OCI-LY1 (cell line): Measurements from ENCODE around the gene SGPL1.

Experiments used
- H2AFZ ChIP-seq: fragments of 200-600 bp; sonication (generic), shearing (Covaris generic); 2 replicates; pipeline ENCODE4 v1.6.0; 2014; ENCODE audit warnings: antibody characterized with exemption, mild to moderate bottlenecking, low read length
- H3F3A ChIP-seq: fragments of 200-600 bp; sonication (generic), shearing (Covaris generic); 2 replicates; pipeline ENCODE4 v1.6.0; 2014; ENCODE audit warnings: mild to moderate bottlenecking, antibody characterized with exemption, low read length, moderate library complexity; ENCODE audit not compliant: insufficient read depth
- H3K27ac ChIP-seq: fragments of 200-600 bp; sonication (generic); 2 replicates; pipeline ENCODE4 v1.5.1; 2014; ENCODE audit warnings: low read length, mixed run types, mild to moderate bottlenecking, low read depth; ENCODE audit not compliant: poor library complexity, severe bottlenecking
- H3K27me3 ChIP-seq: fragments of 200-600 bp; sonication (generic); 2 replicates; pipeline ENCODE4 v1.6.0; 2014; ENCODE audit warnings: antibody characterized with exemption, mild to moderate bottlenecking, low read length, moderate library complexity; ENCODE audit not compliant: insufficient read depth
- H3K36me3 ChIP-seq: fragments of 200-600 bp; sonication (generic); 2 replicates; pipeline ENCODE4 v1.6.1; 2014; ENCODE audit warnings: mild to moderate bottlenecking, antibody characterized with exemption, low read length, moderate library complexity, mixed read lengths; ENCODE audit not compliant: insufficient read depth
- H3K4me1 ChIP-seq: fragments of 200-600 bp; sonication (generic); 2 replicates; pipeline ENCODE4 v1.5.1; 2014; ENCODE audit warnings: mild to moderate bottlenecking, low read length, moderate library complexity; ENCODE audit not compliant: insufficient read depth, severe bottlenecking
- H3K4me2 ChIP-seq: fragments of 200-600 bp; sonication (generic), shearing (Covaris generic); 2 replicates; pipeline ENCODE4 v1.6.1; 2014; ENCODE audit warnings: low read length
- H3K4me3 ChIP-seq: fragments of 200-600 bp; sonication (generic); 2 replicates; pipeline ENCODE4 v1.5.1; 2014; ENCODE audit warnings: low read length, low read depth, mild to moderate bottlenecking, mixed read lengths; ENCODE audit not compliant: poor library complexity, severe bottlenecking
- H3K79me2 ChIP-seq: fragments of 200-600 bp; shearing (Covaris generic); 2 replicates; pipeline ENCODE4 v1.6.1; 2016; ENCODE audit warnings: mixed run types, low read length, mixed read lengths; ENCODE audit not compliant: insufficient read depth
- H3K9ac ChIP-seq: fragments of 200-600 bp; sonication (generic), shearing (Covaris generic); 2 replicates; pipeline ENCODE4 v1.6.1; 2014; ENCODE audit warnings: mild to moderate bottlenecking, low read length, mixed read lengths
- H3K9me2 ChIP-seq: fragments of 200-600 bp; sonication (generic), shearing (Covaris generic); 2 replicates; pipeline ENCODE4 v1.6.1; 2014; ENCODE audit warnings: low read depth, mild to moderate bottlenecking, low read length, mixed read lengths
- H3K9me3 ChIP-seq: fragments of 200-600 bp; shearing (Covaris generic); 2 replicates; pipeline ENCODE4 v1.6.1; 2014; ENCODE audit warnings: low read length, mixed read lengths
- H4K20me1 ChIP-seq: fragments of 200-600 bp; sonication (generic), shearing (Covaris generic); 2 replicates; pipeline ENCODE4 v1.6.0; 2016; ENCODE audit warnings: mild to moderate bottlenecking, low read length; ENCODE audit not compliant: insufficient read depth
- CTCF ChIP-seq: fragments of 200-600 bp; sonication (generic), shearing (Covaris generic); IDR thresholded peaks from 2 replicates; pipeline ENCODE4 v1.5.1; 2017; ENCODE audit warnings: mild to moderate bottlenecking, antibody characterized with exemption, low read length, moderate library complexity, mixed read lengths
- EZH2 ChIP-seq: fragments of 200-600 bp; sonication (generic), shearing (Covaris generic); IDR thresholded peaks from 2 replicates; pipeline ENCODE4 v1.8.0; 2017; ENCODE audit warnings: borderline replicate concordance, mixed run types, mild to moderate bottlenecking, antibody characterized with exemption, low read length, moderate library complexity, mixed read lengths

SGPL1 gene

GRCh38 chr10:70780370-70780760 lies 35.4 kb upstream of the SGPL1 start:
- no peaks in the 10 kb centered on the region for H3K9me2 ChIP-seq
- H3K27me3 ChIP-seq, result peaks cover 6% of the 10 kb centered on the region; the same call in 1 of the 2 replicates
- no peaks in the 10 kb centered on the region for H4K20me1 ChIP-seq
- H3K4me2 ChIP-seq, result no peak overlapping the region
- no peaks in the 10 kb centered on the region for H3K9me3 ChIP-seq
- H3K27ac ChIP-seq, result no peak overlapping the region
- H3K79me2 ChIP-seq, result no peaks in the 10 kb centered on the region
- no peak overlapping the region for H3K9ac ChIP-seq
- H3F3A ChIP-seq, result no peaks in the 10 kb centered on the region
- H3K36me3 ChIP-seq, result no peaks in the 10 kb centered on the region
- H3K4me3 ChIP-seq, result no peak overlapping the region
- TF ChIP-seq EZH2 (no peak), CTCF (no peak)
- H3K4me1 ChIP-seq, result no peaks in the 10 kb centered on the region
- no peak overlapping the region for H2AFZ ChIP-seq

GRCh38 chr10:70780772-70781171 lies 35.0 kb upstream of the SGPL1 start:
- no peaks in the 10 kb centered on the region for H3F3A ChIP-seq

GRCh38 chr10:70781461-70782051 lies 34.2 kb upstream of the SGPL1 start:
- no peak overlapping the region for H3K27ac ChIP-seq
- H3K4me2 ChIP-seq, result no peak overlapping the region
- no peaks in the 10 kb centered on the region for H3K79me2 ChIP-seq
- no peak for TF ChIP-seq CTCF
- no peak for TF ChIP-seq EZH2
- H3F3A ChIP-seq, result no peaks in the 10 kb centered on the region
- H2AFZ ChIP-seq, result no peak overlapping the region
- no peaks in the 10 kb centered on the region for H3K4me1 ChIP-seq
- H3K27me3 ChIP-seq, result peaks cover 6% of the 10 kb centered on the region; the same call in 1 of the 2 replicates
- H3K9ac ChIP-seq, result no peak overlapping the region
- no peaks in the 10 kb centered on the region for H3K36me3 ChIP-seq
- no peaks in the 10 kb centered on the region for H3K9me3 ChIP-seq
- no peaks in the 10 kb centered on the region for H4K20me1 ChIP-seq
- H3K4me3 ChIP-seq, result no peak overlapping the region
- no peaks in the 10 kb centered on the region for H3K9me2 ChIP-seq

More at GRCh38 chr10:70780772-70781171, 35.0 kb upstream of the SGPL1 start:
- Histone ChIP-seq H3K4me2 (no peak overlapping the region), H3K9me2 (no peaks in the 10 kb centered on the region), H3K4me3 (no peak overlapping the region), H3K79me2 (no peaks in the 10 kb centered on the region), H3K36me3 (no peaks in the 10 kb centered on the region), H4K20me1 (no peaks in the 10 kb centered on the region), H3K4me1 (no peaks in the 10 kb centered on the region), H3K9me3 (no peaks in the 10 kb centered on the region), H3K27ac (no peak overlapping the region), H3K9ac (no peak overlapping the region), H3K27me3 (peaks cover 6% of the 10 kb centered on the region; the same call in 1 of the 2 replicates), H2AFZ (no peak overlapping the region)
- TF ChIP-seq EZH2 (no peak), CTCF (no peak)
